ENCODE results near the gene SMG9. TPM values are rescaled to one million over a fixed set of nuclear protein-coding genes. Genes with fewer than 3 reads are reported as not detected.

The SMG9 gene
- total RNA-seq, 4 donors from 2014 or later = 8.9 to 25.9 (median 17.9) TPM

GRCh38 chr19:43784241-43784980 lies 29.6 kb upstream of the SMG9 start:
- Histone ChIP-seq H3K4me3 (no peak overlapping the region), H3K36me3 (no peaks in the 10 kb centered on the region), H3K27me3 (peaks cover 50% of the 10 kb centered on the region), H3K4me1 (peaks cover 0 to 17% (median 10%) of the 10 kb centered on the region in 3 donors), H3K27ac (peak overlapping the region in 2 of 4 donors; percentile 20 to 66), H3K9me3 (no peaks in the 10 kb centered on the region)
- WGBS, 2 donors (ENCODE audit: low coverage in 1 of 2) = 33 to 50% methylated on average over 1 to 4 of the region's 4 CpGs
- TF ChIP-seq EP300 (IDR thresholded peaks at IDR 0.05) = no peak
- no peak for TF ChIP-seq POLR2AphosphoS5 (IDR thresholded peaks at IDR 0.05)
- ATAC-seq = peak; percentile 80

GRCh38 chr19:43783636-43784035 lies 28.9 kb upstream of the SMG9 start:
- H3K4me1 ChIP-seq = peaks cover 0 to 23% (median 10%) of the 10 kb centered on the region in 3 donors
- H3K27ac ChIP-seq = no peak overlapping the region
- WGBS, 2 donors (ENCODE audit: low coverage in 1 of 2) = 88% methylated on average over 8 of the region's 8 CpGs; no CpG with 5 or more reads in 1 of the 2 donors
- H3K4me3 ChIP-seq = no peak overlapping the region
- peaks cover 56% of the 10 kb centered on the region for H3K27me3 ChIP-seq
- no peaks in the 10 kb centered on the region for H3K9me3 ChIP-seq
- no peak for ATAC-seq
- no peaks in the 10 kb centered on the region for H3K36me3 ChIP-seq
- TF ChIP-seq CTCF (IDR thresholded peaks at IDR 0.05) (no peak), POLR2AphosphoS5 (IDR thresholded peaks at IDR 0.05) (no peak), EP300 (IDR thresholded peaks at IDR 0.05) (no peak), POLR2A (IDR thresholded peaks at IDR 0.05) (no peak)

- H3K4me3 ChIP-seq = no peak overlapping the region
- peaks cover 0 to 29% (median 12%) of the 10 kb centered on the region in 3 donors for H3K4me1 ChIP-seq
- no peak overlapping the region for H3K27ac ChIP-seq
- no peak for TF ChIP-seq EP300 (IDR thresholded peaks at IDR 0.05)
- TF ChIP-seq POLR2AphosphoS5 (IDR thresholded peaks at IDR 0.05) = no peak
- no peak for TF ChIP-seq CTCF (IDR thresholded peaks at IDR 0.05)
- no peak for TF ChIP-seq POLR2A (IDR thresholded peaks at IDR 0.05)
- no peaks in the 10 kb centered on the region for H3K9me3 ChIP-seq
- ATAC-seq = no peak
- WGBS, 2 donors (ENCODE audit: low coverage in 1 of 2) = 80 to 83% methylated on average over 2 to 3 of the region's 24 CpGs
- no peaks in the 10 kb centered on the region for H3K36me3 ChIP-seq
- peaks cover 57% of the 10 kb centered on the region for H3K27me3 ChIP-seq
These were observed 28.0 kb upstream of the SMG9 start for GRCh38 chr19:43782689-43783231.

- peaks cover 57% of the 10 kb centered on the region for H3K27me3 ChIP-seq
- no peak for TF ChIP-seq EP300 (IDR thresholded peaks at IDR 0.05)
- TF ChIP-seq CTCF (IDR thresholded peaks at IDR 0.05) = no peak
- TF ChIP-seq POLR2A (IDR thresholded peaks at IDR 0.05) = no peak
- TF ChIP-seq POLR2AphosphoS5 (IDR thresholded peaks at IDR 0.05) = no peak
- no peaks in the 10 kb centered on the region for H3K9me3 ChIP-seq
- H3K27ac ChIP-seq = no peak overlapping the region
- no peak overlapping the region for H3K4me3 ChIP-seq
- peaks cover 0 to 33% (median 13%) of the 10 kb centered on the region in 3 donors for H3K4me1 ChIP-seq
- no peaks in the 10 kb centered on the region for H3K36me3 ChIP-seq
- no peak for ATAC-seq
- whole genome bisulfite sequencing, 2 donors (ENCODE audit: low coverage in 1 of 2) = 50 to 53% methylated on average over 2 to 6 of the region's 8 CpGs
These were observed 27.5 kb upstream of the SMG9 start for GRCh38 chr19:43782311-43782660.

GRCh38 chr19:43781630-43782310 lies 27.0 kb upstream of the SMG9 start:
- TF ChIP-seq EP300 (IDR thresholded peaks at IDR 0.05) = no peak
- no peak for TF ChIP-seq POLR2A (IDR thresholded peaks at IDR 0.05)
- no peak for TF ChIP-seq POLR2AphosphoS5 (IDR thresholded peaks at IDR 0.05)
- no peak for TF ChIP-seq CTCF (IDR thresholded peaks at IDR 0.05)
- no peaks in the 10 kb centered on the region for H3K9me3 ChIP-seq
- no peaks in the 10 kb centered on the region for H3K36me3 ChIP-seq
- WGBS, 2 donors (ENCODE audit: low coverage in 1 of 2) = 87 to 90% methylated on average over 11 to 12 of the region's 14 CpGs
- H3K27ac ChIP-seq = no peak overlapping the region
- no peak for ATAC-seq
- H3K4me1 ChIP-seq = peaks cover 0 to 33% (median 13%) of the 10 kb centered on the region in 3 donors
- peaks cover 59% of the 10 kb centered on the region for H3K27me3 ChIP-seq
- no peak overlapping the region for H3K4me3 ChIP-seq
